HK-2 (cell line): ENCODE data around the gene ZPR1.
"Not testable (repeated sequence)": the region's sequence is repeated elsewhere in the genome, so short reads cannot be mapped to it uniquely, and the experiment has no call there.

Source experiments
- DNase-seq: peaks from one replicate; pipeline ENCODE4 v3.0.0-alpha.2; 2018; ENCODE audit not compliant: unreplicated experiment

ZPR1 gene

GRCh38 chr11:116762132-116762531 is 25.7 kb downstream of the ZPR1 start:
- DNase-seq = no peak

GRCh38 chr11:116756044-116756443 is 31.8 kb downstream of the ZPR1 start:
- DNase-seq = not testable (repeated sequence)

GRCh38 chr11:116750070-116750718 is 37.6 kb downstream of the ZPR1 start:
- DNase-seq = no peak

GRCh38 chr11:116742104-116742503 is 45.7 kb downstream of the ZPR1 start:
- DNase-seq = no peak

GRCh38 chr11:116740741-116741140 is 47.1 kb downstream of the ZPR1 start:
- DNase-seq = no peak

GRCh38 chr11:116738975-116739374 is 48.8 kb downstream of the ZPR1 start:
- DNase-seq = no peak

- no peak for DNase-seq
These were observed 51.1 kb downstream of the ZPR1 start for GRCh38 chr11:116736763-116737162.

GRCh38 chr11:116733969-116734508 is 53.8 kb downstream of the ZPR1 start:
- DNase-seq = no peak

GRCh38 chr11:116733043-116733755 is 54.6 kb downstream of the ZPR1 start:
- no peak for DNase-seq

- peak; percentile 52 for DNase-seq
These were observed 55.4 kb downstream of the ZPR1 start for GRCh38 chr11:116732271-116733042.

- no peak for DNase-seq
These were observed 56.0 kb downstream of the ZPR1 start for GRCh38 chr11:116731821-116732220.

- DNase-seq = no peak
These were observed 56.6 kb downstream of the ZPR1 start for GRCh38 chr11:116731097-116731761.

- DNase-seq = no peak
These were observed 57.2 kb downstream of the ZPR1 start for GRCh38 chr11:116730601-116731000.

- no peak for DNase-seq
These were observed 57.6 kb downstream of the ZPR1 start for GRCh38 chr11:116730241-116730561.

GRCh38 chr11:116729501-116730240 is 58.2 kb downstream of the ZPR1 start:
- no peak for DNase-seq

GRCh38 chr11:116727990-116728389 is 59.8 kb downstream of the ZPR1 start:
- no peak for DNase-seq

GRCh38 chr11:116725434-116726221 is 62.2 kb downstream of the ZPR1 start:
- DNase-seq = no peak

GRCh38 chr11:116724813-116725212 is 63.0 kb downstream of the ZPR1 start:
- DNase-seq = no peak
